Activated CD4-positive, alpha-beta T cell treated with anti-CD3 and anti-CD28 coated beads for 36 hours (primary cell): Measurements from ENCODE around the gene ANKRD13D. TPM values are rescaled to one million over a fixed set of nuclear protein-coding genes. Genes with fewer than 3 reads are reported as not detected.

Source experiments
- ATAC-seq: fragments of 200-7000 bp; cut with Tn5 transposase; one replicate; pipeline ENCODE4 v1.10.0; 2021; ENCODE audit warnings: mild to moderate bottlenecking, moderate library complexity
- CTCF ChIA-PET: fragments of 350-600 bp; sonication (Branson Sonifier 250); formaldehyde crosslinking; loops from one replicate; lab custom pipeline; 2021; ENCODE audit warnings: antibody characterized with exemption; lab: Charles Lee
- POLR2A ChIA-PET: fragments of 350-600 bp; sonication (Branson Sonifier 250); formaldehyde crosslinking; loops from one replicate; lab custom pipeline; 2021; ENCODE audit warnings: antibody characterized with exemption, inconsistent platforms; lab: Charles Lee
- DNase-seq: peaks from one replicate; pipeline ENCODE4 v3.0.0-alpha.2; 2020
- H3K27ac Mint-ChIP-seq: one replicate; pipeline ENCODE4 v1.8.0; 2021; ENCODE audit warnings: mixed read lengths
- H3K27me3 Mint-ChIP-seq: one replicate; pipeline ENCODE4 v1.8.0; 2021; ENCODE audit warnings: mixed read lengths
- H3K36me3 Mint-ChIP-seq: one replicate; pipeline ENCODE4 v1.8.0; 2021; ENCODE audit warnings: low read depth, mixed read lengths
- H3K4me1 Mint-ChIP-seq: one replicate; pipeline ENCODE4 v1.8.0; 2021; ENCODE audit warnings: mixed read lengths
- H3K4me3 Mint-ChIP-seq: one replicate; pipeline ENCODE4 v1.8.0; 2021; ENCODE audit warnings: mild to moderate bottlenecking, moderate library complexity, mixed read lengths
- H3K9me3 Mint-ChIP-seq: one replicate; pipeline ENCODE4 v1.8.0; 2021; ENCODE audit warnings: low read depth, mixed read lengths
- intact Hi-C, 2 experiments: fragments of 100-400 bp; cut with DNase I in 1 of 2; cut with micrococcal nuclease in 1 of 2; formaldehyde crosslinking; loops; one replicate each; pipeline versions ENCODE4 v1.14.2 to v1.15.1; 2022 to 2024; cut with DNase I, micrococcal nuclease
- total RNA-seq, 2 experiments: library from RNA; stranded (reverse); gene quantifications; one replicate each; pipeline ENCODE4 v1.2.3, GENCODE V29; 2021

Gene ANKRD13D
- total RNA-seq, 2 experiments from 2014 or later, result 44.9 to 69.5 TPM

DNA sequence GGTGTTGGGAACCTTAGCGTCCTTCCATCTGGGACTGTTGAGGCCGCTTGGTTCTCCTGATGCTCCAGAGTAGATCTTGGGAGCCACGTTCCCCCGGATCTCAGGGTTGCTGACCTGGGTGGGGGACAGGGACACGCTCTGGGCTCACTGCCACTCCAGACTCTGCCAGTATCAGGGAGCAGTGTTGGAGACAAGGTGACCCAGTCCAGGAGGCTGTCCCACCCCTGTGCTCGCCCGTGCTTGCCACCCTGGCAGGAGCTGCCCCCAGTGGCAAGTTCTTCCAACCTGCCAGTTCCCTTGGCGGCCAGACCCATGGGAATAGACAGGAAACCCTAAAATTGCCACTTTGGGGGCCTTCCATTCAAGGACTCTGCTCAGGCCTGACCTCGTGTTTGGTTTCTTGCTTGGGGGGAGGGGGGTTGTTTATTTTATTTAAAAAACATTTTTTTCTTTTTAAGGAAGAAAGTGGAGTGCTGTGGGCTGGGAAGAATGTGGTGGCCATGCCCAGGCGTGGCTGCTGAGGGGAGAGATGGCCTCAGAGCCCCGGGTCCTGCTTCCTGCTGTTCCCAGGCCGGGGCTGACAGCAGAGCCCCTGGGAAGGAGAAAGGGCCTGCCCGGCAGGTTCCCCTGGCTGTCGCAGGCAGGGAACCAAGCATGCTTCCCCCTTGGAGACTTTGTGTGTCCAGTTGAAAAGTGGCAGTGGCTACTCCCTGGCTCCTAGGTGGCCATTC lies 15.7 kb upstream of the ANKRD13D start:
- H3K4me1 Mint-ChIP-seq, result peaks cover 90% of the 10 kb centered on the region
- no peaks in the 10 kb centered on the region for H3K9me3 Mint-ChIP-seq
- ChIA-PET CTCF (interaction anchor here (0.6 to 2.5 kb wide), 5 partner anchors 9 to 109 kb away, joined by 3 to 10 read pairs (median 5); no protein-coding TSS in a partner anchor), POLR2A (no interaction called here)
- ATAC-seq, result no peak
- no peaks in the 10 kb centered on the region for H3K27me3 Mint-ChIP-seq
- peak overlapping the region; percentile 99 for H3K27ac Mint-ChIP-seq
- peaks cover 69% of the 10 kb centered on the region for H3K36me3 Mint-ChIP-seq
- intact Hi-C loops, result loop anchor here in 1 of 2 experiments (5.0 kb wide), 2 partner anchors 129 to 214 kb away; partner anchors contain the start of genes PPP1CA and TBC1D10C
- peak; percentile 18 for DNase-seq
- H3K4me3 Mint-ChIP-seq, result peak overlapping the region; percentile 98

GRCh38 chr11:67274768-67275605 lies 14.1 kb upstream of the ANKRD13D start:
- DNase-seq, result peak; percentile 28
- no peaks in the 10 kb centered on the region for H3K27me3 Mint-ChIP-seq
- intact Hi-C loops, result loop anchor here in 1 of 2 experiments (5.0 kb wide), 2 partner anchors 127 to 212 kb away; partner anchors contain the start of genes PPP1CA and TBC1D10C

GRCh38 chr11:67275606-67276409 lies 13.3 kb upstream of the ANKRD13D start:
- Mint-ChIP-seq H3K36me3 (peaks cover 64% of the 10 kb centered on the region), H3K4me3 (peak overlapping the region; percentile 76), H3K27ac (peak overlapping the region; percentile 99), H3K4me1 (peaks cover 83% of the 10 kb centered on the region), H3K9me3 (no peaks in the 10 kb centered on the region), H3K27me3 (no peaks in the 10 kb centered on the region)
- ATAC-seq (no peak), DNase-seq (peak; percentile 59)
- ChIA-PET POLR2A (interaction anchor here (1.1 to 2.6 kb wide), 2 partner anchors 12 to 42 kb away, joined by 3 to 16 read pairs; partner anchors contain the start of gene ANKRD13D), CTCF (interaction anchor here (1.4 to 2.3 kb wide), 2 partner anchors 42 to 107 kb away, joined by 3 to 11 read pairs; no protein-coding TSS in a partner anchor)
- intact Hi-C loops, result no loop called here

More at GRCh38 chr11:67274768-67275605, 14.1 kb upstream of the ANKRD13D start:
- ChIA-PET POLR2A (no interaction called here), CTCF (interaction anchor here (0.6 to 1.4 kb wide), 3 partner anchors 13 to 148 kb away, joined by 3 read pairs; no protein-coding TSS in a partner anchor)
- Mint-ChIP-seq H3K27ac (peak overlapping the region; percentile 99), H3K36me3 (peaks cover 65% of the 10 kb centered on the region), H3K9me3 (no peaks in the 10 kb centered on the region), H3K4me3 (peak overlapping the region; percentile 21), H3K4me1 (peaks cover 89% of the 10 kb centered on the region)
- no peak for ATAC-seq

- CTCF ChIA-PET, result interaction anchor here (0.5 to 2.3 kb wide), 4 partner anchors 9 to 41 kb away, joined by 3 to 15 read pairs (median 7); no protein-coding TSS in a partner anchor
- Mint-ChIP-seq H3K36me3 (peaks cover 57% of the 10 kb centered on the region), H3K27me3 (no peaks in the 10 kb centered on the region), H3K9me3 (no peaks in the 10 kb centered on the region), H3K4me3 (peak overlapping the region; percentile 76), H3K27ac (peak overlapping the region; percentile 99), H3K4me1 (peaks cover 73% of the 10 kb centered on the region)
- POLR2A ChIA-PET, result interaction anchor here (0.9 to 2.6 kb wide), 6 partner anchors 9 to 41 kb away, joined by 3 to 16 read pairs (median 6); partner anchors contain the start of gene ANKRD13D
- intact Hi-C loops, result loop anchor here (1.0 kb wide), 3 partner anchors 9 to 40 kb away; no protein-coding TSS in a partner anchor
- DNase-seq (peak; percentile 72), ATAC-seq (peak; percentile 33)
These were observed 12.3 kb upstream of the ANKRD13D start for GRCh38 chr11:67276781-67277230.

DNA sequence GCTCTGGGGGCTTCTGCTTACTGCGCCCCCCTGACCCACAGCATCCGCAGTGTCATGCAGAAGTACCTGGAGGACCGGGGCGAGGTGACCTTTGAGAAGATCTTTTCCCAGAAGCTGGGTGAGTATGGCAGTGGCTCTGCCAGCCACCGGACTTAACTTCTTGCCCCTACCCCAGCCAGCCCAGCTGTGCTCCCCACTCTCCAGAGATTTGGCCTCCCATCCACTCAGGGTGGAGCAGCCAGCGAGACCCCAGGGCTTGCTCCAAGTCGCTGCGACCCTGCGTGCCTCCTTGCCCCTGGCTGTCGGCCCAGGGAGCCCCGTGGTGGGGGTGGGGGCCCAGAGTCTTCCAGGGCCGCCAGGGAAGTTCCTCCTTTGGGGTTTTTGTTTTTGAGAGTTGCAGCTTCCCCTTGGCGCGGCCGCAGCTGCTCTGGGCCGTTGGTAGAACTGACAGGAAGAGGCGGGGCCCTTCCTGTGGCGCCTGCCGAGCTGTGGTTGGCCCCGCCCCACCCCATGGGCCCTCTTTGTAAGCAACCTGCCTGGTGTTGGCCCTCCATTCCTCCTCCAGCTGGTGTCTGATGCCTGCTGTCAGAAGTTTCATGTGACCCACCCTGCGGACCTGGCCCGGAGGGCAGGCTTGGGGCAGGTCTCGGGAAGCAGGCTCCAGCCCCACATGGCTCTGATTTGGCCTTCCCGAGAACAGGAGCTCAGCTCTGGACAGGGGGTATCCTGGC lies 11.7 kb upstream of the ANKRD13D start:
- intact Hi-C loops, result loop anchor here (1.0 kb wide), 3 partner anchors 9 to 40 kb away; no protein-coding TSS in a partner anchor
- Mint-ChIP-seq H3K27ac (peak overlapping the region; percentile 99), H3K36me3 (peaks cover 55% of the 10 kb centered on the region), H3K4me1 (peaks cover 68% of the 10 kb centered on the region), H3K4me3 (peak overlapping the region; percentile 76), H3K9me3 (no peaks in the 10 kb centered on the region), H3K27me3 (no peaks in the 10 kb centered on the region)
- DNase-seq (peak; percentile 95), ATAC-seq (peak; percentile 88)
- CTCF ChIA-PET, result interaction anchor here (0.5 to 2.3 kb wide), 9 partner anchors 9 to 105 kb away, joined by 3 to 15 read pairs (median 5); no protein-coding TSS in a partner anchor
- POLR2A ChIA-PET, result interaction anchor here (0.6 to 2.6 kb wide), 10 partner anchors 8 to 100 kb away, joined by 3 to 16 read pairs (median 4); partner anchors contain the start of gene ANKRD13D

DNA sequence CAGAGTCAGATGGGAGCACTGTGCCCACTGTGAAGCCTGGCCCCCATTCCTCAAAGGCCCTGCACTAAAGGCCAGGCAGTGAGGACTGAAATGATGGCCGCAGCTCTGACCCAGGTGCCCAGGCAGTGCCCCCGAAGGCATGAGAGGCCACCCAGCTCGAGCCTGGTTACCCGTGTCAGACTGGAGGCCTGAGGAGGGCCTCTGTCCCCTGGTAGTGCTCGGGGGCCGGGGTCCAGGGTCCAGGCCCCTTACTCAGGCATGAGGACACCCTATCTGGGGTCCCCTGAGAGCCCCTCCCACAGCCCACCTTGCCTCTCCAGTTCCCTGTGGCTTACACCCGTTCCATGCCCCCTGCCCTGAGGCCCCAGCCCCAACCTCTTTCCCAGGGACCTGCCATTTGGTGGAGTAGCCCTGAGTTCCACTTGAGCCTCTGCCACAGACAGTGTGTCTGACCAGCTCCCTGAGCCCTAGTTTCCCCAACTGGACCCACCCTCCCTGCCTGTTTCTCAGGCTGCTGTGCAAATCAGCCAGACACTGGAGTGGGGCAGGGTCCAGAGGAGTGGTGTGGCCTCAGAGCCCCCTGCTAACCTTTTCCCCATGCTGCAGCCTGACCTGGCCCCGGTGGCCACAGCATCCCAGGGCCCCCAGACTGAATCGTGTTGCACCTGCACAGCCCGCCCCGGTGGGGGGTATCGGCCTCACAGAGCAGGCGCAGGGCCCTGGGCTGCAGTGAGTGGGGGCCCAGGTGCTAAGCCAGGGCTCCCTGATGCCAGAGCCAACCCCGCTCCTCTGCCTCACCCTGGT lies 10.8 kb upstream of the ANKRD13D start:
- no peak for ATAC-seq
- ChIA-PET POLR2A (interaction anchor here (0.7 to 2.6 kb wide), 8 partner anchors 9 to 39 kb away, joined by 3 to 16 read pairs (median 4); partner anchors contain the start of gene ANKRD13D), CTCF (interaction anchor here (0.7 to 2.3 kb wide), 9 partner anchors 10 to 79 kb away, joined by 3 to 15 read pairs (median 5); no protein-coding TSS in a partner anchor)
- Mint-ChIP-seq H3K4me3 (peak overlapping the region; percentile 76), H3K9me3 (no peaks in the 10 kb centered on the region), H3K27ac (peak overlapping the region; percentile 99), H3K27me3 (no peaks in the 10 kb centered on the region), H3K36me3 (peaks cover 57% of the 10 kb centered on the region), H3K4me1 (peaks cover 62% of the 10 kb centered on the region)
- intact Hi-C loops, result no loop called here
- DNase-seq, result peak; percentile 3

GRCh38 chr11:67278939-67279588 lies 10.0 kb upstream of the ANKRD13D start:
- Mint-ChIP-seq H3K27ac (peak overlapping the region; percentile 99), H3K4me3 (peak overlapping the region; percentile 43), H3K27me3 (no peaks in the 10 kb centered on the region), H3K9me3 (no peaks in the 10 kb centered on the region), H3K4me1 (peaks cover 55% of the 10 kb centered on the region), H3K36me3 (peaks cover 61% of the 10 kb centered on the region)
- DNase-seq (peak; percentile 3), ATAC-seq (no peak)
- POLR2A ChIA-PET, result no interaction called here
- intact Hi-C loops, result no loop called here
- CTCF ChIA-PET, result interaction anchor here (0.7 to 2.0 kb wide), 4 partner anchors 8 to 78 kb away, joined by 4 to 15 read pairs (median 5); no protein-coding TSS in a partner anchor

GRCh38 chr11:67279589-67280340 lies 9.3 kb upstream of the ANKRD13D start:
- Mint-ChIP-seq H3K36me3 (peaks cover 60% of the 10 kb centered on the region), H3K27me3 (no peaks in the 10 kb centered on the region), H3K9me3 (no peaks in the 10 kb centered on the region), H3K4me1 (peaks cover 49% of the 10 kb centered on the region), H3K4me3 (no peak overlapping the region), H3K27ac (peak overlapping the region; percentile 99)
- ChIA-PET POLR2A (no interaction called here), CTCF (interaction anchor here (0.7 kb wide), 1 partner anchor 8 kb away, joined by 4 read pairs; no protein-coding TSS in a partner anchor)
- intact Hi-C loops, result no loop called here
- DNase-seq (peak; percentile 4), ATAC-seq (no peak)
